Endothelial cell (in vitro differentiated cells): ENCODE measurements around the gene DNAH6. TPM values are rescaled to one million over a fixed set of nuclear protein-coding genes. Genes with fewer than 3 reads are reported as not detected.

Experiments
- DNase-seq: peaks from one replicate; pipeline ENCODE4 v3.0.0; 2021; ENCODE audit warnings: low spot score
- H3K27ac Mint-ChIP-seq: one replicate; pipeline ENCODE4 v1.8.0; 2021; ENCODE audit warnings: mixed read lengths, inconsistent platforms; ENCODE audit not compliant: unreplicated experiment
- H3K27me3 Mint-ChIP-seq: one replicate; pipeline ENCODE4 v1.8.0; 2021; ENCODE audit warnings: mild to moderate bottlenecking, moderate library complexity, mixed read lengths, inconsistent platforms; ENCODE audit not compliant: unreplicated experiment
- H3K36me3 Mint-ChIP-seq: one replicate; pipeline ENCODE4 v1.8.0; 2021; ENCODE audit warnings: mild to moderate bottlenecking, low read depth, mixed read lengths, inconsistent platforms; ENCODE audit not compliant: unreplicated experiment
- H3K4me1 Mint-ChIP-seq: one replicate; pipeline ENCODE4 v1.8.0; 2021; ENCODE audit warnings: mild to moderate bottlenecking, mixed read lengths, inconsistent platforms; ENCODE audit not compliant: unreplicated experiment
- H3K4me3 Mint-ChIP-seq: one replicate; pipeline ENCODE4 v1.8.0; 2021; ENCODE audit warnings: mild to moderate bottlenecking, mixed read lengths, inconsistent platforms; ENCODE audit not compliant: unreplicated experiment
- H3K9me3 Mint-ChIP-seq: one replicate; pipeline ENCODE4 v1.8.0; 2021; ENCODE audit warnings: mixed read lengths, inconsistent platforms; ENCODE audit not compliant: unreplicated experiment
- CTCF ChIP-seq: fragments of 200-600 bp; sonication (generic); IDR thresholded peaks from one replicate; pipeline ENCODE4 v1.5.0; 2021; ENCODE audit warnings: antibody characterized with exemption; ENCODE audit not compliant: unreplicated experiment
- total RNA-seq: library from RNA; stranded (reverse); fragmentation: NEBNext Ultra II Directional; extraction: Animal tissue kit (Norgen Biotek cat#: 25700); gene quantifications from one replicate; pipeline ENCODE4 v1.2.1, GENCODE V29; 2021; ENCODE audit not compliant: unreplicated experiment

Gene DNAH6
- total RNA-seq, 1 donor from 2014 or later = 7.8 TPM

DNA sequence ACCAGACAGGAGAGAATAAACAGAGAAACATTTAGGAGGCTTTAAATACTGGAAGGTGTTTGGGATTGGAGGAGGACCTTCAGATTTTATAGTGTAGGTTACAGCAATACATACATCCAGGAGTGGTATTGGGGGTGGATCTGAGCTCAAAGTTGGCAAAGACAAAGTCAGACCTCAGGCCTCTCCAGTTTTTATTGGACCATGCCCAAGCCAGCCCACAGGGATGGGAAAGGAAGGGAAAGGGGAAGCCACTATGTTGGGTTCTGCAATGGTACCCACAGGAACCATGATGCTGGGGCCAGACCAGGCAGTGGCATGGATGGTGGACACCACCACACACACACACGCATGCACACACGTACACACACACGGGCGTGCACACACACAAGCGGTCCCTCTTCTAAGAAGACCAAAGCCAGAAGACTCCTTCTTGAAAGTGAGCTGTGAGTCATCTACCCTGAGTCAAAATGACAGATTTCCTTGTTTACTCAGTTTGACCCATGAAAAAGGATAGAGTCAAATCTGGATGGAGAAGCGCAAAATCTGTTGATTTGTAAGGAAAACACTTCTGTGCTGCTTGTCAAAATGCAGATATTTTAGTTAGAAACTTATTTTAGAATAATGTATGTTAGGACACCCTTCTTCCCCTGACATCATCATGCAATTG is 276.7 kb downstream of the DNAH6 start:
- DNase-seq = no peak
- Mint-ChIP-seq H3K27me3 (no peaks in the 10 kb centered on the region), H3K4me1 (no peaks in the 10 kb centered on the region), H3K36me3 (no peaks in the 10 kb centered on the region), H3K9me3 (no peaks in the 10 kb centered on the region), H3K4me3 (no peak overlapping the region), H3K27ac (no peak overlapping the region)
- TF ChIP-seq CTCF = no peak

DNA sequence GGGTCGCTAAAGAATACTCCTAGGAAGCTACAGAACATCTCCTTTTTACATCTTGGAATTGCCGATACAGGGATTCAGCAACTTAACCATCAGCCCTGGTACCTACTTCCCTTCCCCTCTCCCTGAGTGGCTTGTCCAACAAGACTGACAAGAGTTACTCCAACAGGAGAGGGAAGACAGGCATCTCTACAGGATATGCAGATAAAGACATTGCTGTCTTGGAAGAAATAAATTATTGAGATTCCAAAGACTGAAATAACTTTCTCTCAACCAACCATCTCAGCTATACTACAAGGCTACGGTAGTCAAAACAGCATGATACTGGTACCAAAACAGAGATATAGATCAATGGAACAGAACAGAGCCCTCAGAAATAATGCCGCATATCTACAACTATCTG is 277.3 kb downstream of the DNAH6 start:
- Mint-ChIP-seq H3K36me3 (no peaks in the 10 kb centered on the region), H3K27ac (no peak overlapping the region), H3K9me3 (no peaks in the 10 kb centered on the region), H3K4me3 (no peak overlapping the region), H3K27me3 (no peaks in the 10 kb centered on the region), H3K4me1 (no peaks in the 10 kb centered on the region)
- no peak for TF ChIP-seq CTCF
- DNase-seq = no peak

GRCh38 chr2:84796798-84797197 is 280.5 kb downstream of the DNAH6 start:
- Mint-ChIP-seq H3K27me3 (no peaks in the 10 kb centered on the region), H3K9me3 (no peaks in the 10 kb centered on the region), H3K36me3 (no peaks in the 10 kb centered on the region), H3K27ac (no peak overlapping the region), H3K4me1 (no peaks in the 10 kb centered on the region), H3K4me3 (no peak overlapping the region)
- DNase-seq = no peak
- no peak for TF ChIP-seq CTCF

- Mint-ChIP-seq H3K27ac (no peak overlapping the region), H3K27me3 (no peaks in the 10 kb centered on the region), H3K4me1 (no peaks in the 10 kb centered on the region), H3K36me3 (no peaks in the 10 kb centered on the region), H3K9me3 (no peaks in the 10 kb centered on the region), H3K4me3 (no peak overlapping the region)
- DNase-seq = no peak
- TF ChIP-seq CTCF = no peak
Observed at GRCh38 chr2:84797271-84797670, 281.0 kb downstream of the DNAH6 start.

DNA sequence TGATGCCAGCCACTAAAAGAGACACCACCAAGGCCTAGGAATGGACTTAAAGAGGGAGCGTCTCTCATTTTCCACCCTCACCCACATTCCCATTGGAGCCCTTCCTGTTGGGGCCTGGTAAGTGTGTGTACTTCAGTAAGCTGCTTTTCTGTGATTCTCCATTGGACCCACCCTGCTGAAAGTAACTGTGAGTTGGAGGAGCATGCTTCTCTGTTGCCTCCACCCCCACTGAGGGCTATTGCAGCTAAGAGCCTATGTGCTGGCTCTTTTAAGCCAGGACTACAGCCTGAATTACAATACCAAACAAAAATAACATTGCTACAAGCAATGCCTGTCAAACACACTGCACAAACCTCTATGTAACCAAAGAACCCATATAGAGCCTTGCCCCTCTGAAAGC is 283.5 kb downstream of the DNAH6 start:
- Mint-ChIP-seq H3K9me3 (no peaks in the 10 kb centered on the region), H3K4me1 (no peaks in the 10 kb centered on the region), H3K27ac (no peak overlapping the region), H3K27me3 (no peaks in the 10 kb centered on the region), H3K4me3 (no peak overlapping the region), H3K36me3 (no peaks in the 10 kb centered on the region)
- no peak for DNase-seq
- TF ChIP-seq CTCF = no peak
